HG02981 (cell line): ENCODE data around the gene ADAMTS20.
"Not testable (repeated sequence)": the region's sequence is repeated elsewhere in the genome, so short reads cannot be mapped to it uniquely, and the experiment has no call there.

Experiments used
- ATAC-seq: cut with Tn5 transposase; IDR thresholded peaks from one replicate; pipeline ENCODE4 v1.9.1; 2021; ENCODE audit warnings: mild to moderate bottlenecking, moderate library complexity; ENCODE audit not compliant: unreplicated experiment

ADAMTS20 gene

GRCh38 chr12:43551971-43552559 is at the start of gene ADAMTS20:
ADAMTS20 (minus strand) TSS chr12:43552203; CDS start chr12:43551921, 282 bp downstream.
- no peak for ATAC-seq

- ATAC-seq, result no peak
Observed at GRCh38 chr12:43599708-43600107, 47.7 kb upstream of the ADAMTS20 start.

GRCh38 chr12:43599066-43599465 is 47.1 kb upstream of the ADAMTS20 start:
- ATAC-seq, result no peak

GRCh38 chr12:43590307-43590706 is 38.3 kb upstream of the ADAMTS20 start:
- ATAC-seq, result no peak

GRCh38 chr12:43586646-43587245 is 34.7 kb upstream of the ADAMTS20 start:
- ATAC-seq, result no peak

- no peak for ATAC-seq
Observed at GRCh38 chr12:43585676-43586075, 33.7 kb upstream of the ADAMTS20 start.

GRCh38 chr12:43580601-43581000 is 28.6 kb upstream of the ADAMTS20 start:
- ATAC-seq, result no peak

GRCh38 chr12:43579206-43579605 is 27.2 kb upstream of the ADAMTS20 start:
- no peak for ATAC-seq

GRCh38 chr12:43578782-43579181 is 26.8 kb upstream of the ADAMTS20 start:
- no peak for ATAC-seq

- no peak for ATAC-seq
Observed at GRCh38 chr12:43577381-43577780, 25.4 kb upstream of the ADAMTS20 start.

- ATAC-seq, result no peak
Observed at GRCh38 chr12:43576162-43576561, 24.2 kb upstream of the ADAMTS20 start.

GRCh38 chr12:43571885-43572284 is 19.9 kb upstream of the ADAMTS20 start:
- ATAC-seq, result no peak

- no peak for ATAC-seq
Observed at GRCh38 chr12:43556057-43556456, 4.1 kb upstream of the ADAMTS20 start.

GRCh38 chr12:43551279-43551970 is 578 bp downstream of the ADAMTS20 start:
- no peak for ATAC-seq

- no peak for ATAC-seq
Observed at GRCh38 chr12:43550831-43551271, 1.2 kb downstream of the ADAMTS20 start.

GRCh38 chr12:43544703-43545102 is 7.3 kb downstream of the ADAMTS20 start:
- ATAC-seq, result no peak

- ATAC-seq, result no peak
Observed at GRCh38 chr12:43540470-43540869, 11.5 kb downstream of the ADAMTS20 start.

- ATAC-seq, result not testable (repeated sequence)
Observed at GRCh38 chr12:43537675-43538074, 14.3 kb downstream of the ADAMTS20 start.

- no peak for ATAC-seq
Observed at GRCh38 chr12:43516045-43516444, 36.0 kb downstream of the ADAMTS20 start.

GRCh38 chr12:43501703-43502102 is 50.3 kb downstream of the ADAMTS20 start:
- no peak for ATAC-seq

- ATAC-seq, result no peak
Observed at GRCh38 chr12:43493261-43493797, 58.7 kb downstream of the ADAMTS20 start.
